Kidney (tissue), 14 donors: ENCODE measurements around the gene KIF12. TPM values are rescaled to one million over a fixed set of nuclear protein-coding genes. Genes with fewer than 3 reads are reported as not detected.

ENCODE experiments used
- DNase-seq, 5 donors: peaks; one replicate each; pipeline ENCODE4 v3.0.0-alpha.2; 2013 to 2020
- FAIRE-seq: peaks from 2 replicates; lab custom pipeline; 2012; peaks lifted over from hg19 to GRCh38; lab: Jason Lieb, UNC
- H3K27ac ChIP-seq, 2 donors: one replicate each; pipeline ENCODE4 v1.7.0; 2013; ENCODE audit warnings: low read depth in 2 of 2, low read length in 2 of 2, inconsistent platforms in 1 of 2
- H3K27me3 ChIP-seq: one replicate; pipeline ENCODE4 v1.7.1; 2013; ENCODE audit warnings: low read length, inconsistent platforms; ENCODE audit not compliant: control insufficient read depth, insufficient read depth
- H3K36me3 ChIP-seq, 3 donors: one replicate each; pipeline versions ENCODE4 v1.7.0 to v1.7.1; 2013; ENCODE audit warnings: low read length in 3 of 3, control low read depth in 1 of 3, inconsistent platforms in 1 of 3; ENCODE audit not compliant: insufficient read depth in 3 of 3, control insufficient read depth in 2 of 3
- H3K4me1 ChIP-seq, 3 donors: one replicate each; pipeline versions ENCODE4 v1.7.0 to v1.7.1; 2013; ENCODE audit warnings: low read length in 3 of 3, inconsistent platforms in 1 of 3, low read depth in 1 of 3; ENCODE audit not compliant: control insufficient read depth in 2 of 3, insufficient read depth in 2 of 3
- H3K4me3 ChIP-seq, 3 donors: one replicate each; pipeline versions ENCODE4 v1.7.0 to v1.8.1; 2013; ENCODE audit warnings: low read length in 3 of 3, control low read depth in 1 of 3, inconsistent platforms in 1 of 3
- H3K9ac ChIP-seq, 3 donors: one replicate each; pipeline versions ENCODE4 v1.7.0 to v1.7.1; 2013; ENCODE audit warnings: low read length in 3 of 3, control low read depth in 1 of 3, inconsistent platforms in 1 of 3
- H3K9me3 ChIP-seq, 3 donors: one replicate each; pipeline versions ENCODE4 v1.7.0 to v1.7.1; 2013; ENCODE audit warnings: low read length in 3 of 3, control low read depth in 1 of 3, inconsistent platforms in 1 of 3; ENCODE audit not compliant: control insufficient read depth in 2 of 3, insufficient read depth in 1 of 3
- CTCF ChIP-seq: IDR thresholded peaks from 3 replicates; pipeline ENCODE4 v1.5.1; 2012; ENCODE audit warnings: mild to moderate bottlenecking, moderate library complexity, borderline replicate concordance; ENCODE audit not compliant: insufficient read depth; ENCODE audit errors: extremely low read depth
- intact Hi-C: fragments of 100-400 bp; cut with DNase I; formaldehyde crosslinking; loops from one replicate; pipeline ENCODE4 v1.11.1; 2022
- polyA plus RNA-seq: library from polyadenylated mRNA; stranded (reverse); fragments of 350-450 nt; fragmentation: Illumina TruSeq; extraction: RNeasy Lipid Tissue Mini Kit (QIAGEN cat#74804); gene quantifications from one replicate; pipeline ENCODE4 v1.2.3, GENCODE V29; 2014; ENCODE audit warnings: low read depth, low replicate concordance; ENCODE audit not compliant: insufficient read depth
- total RNA-seq: library from RNA; stranded (reverse); fragmentation: NEBNext Ultra II Directional; extraction: Animal tissue kit (Norgen Biotek cat#: 25700); gene quantifications from one replicate; pipeline ENCODE4 v1.2.1, GENCODE V29; 2021
- donor health status: control.
- donor health status: control.
- donor health status: control.
- donor health status: control.
- donor health status: control.
- donor health status: DM: yes; HTN: yes; CAD: no.
- donor health status: Normal renal cell carcinoma (clear cell type).

The KIF12 gene
- total and polyA plus RNA-seq, 2 donors from 2014 or later = 155 to 202 TPM

- Histone ChIP-seq H3K9me3 (no peaks in the 10 kb centered on the region), H3K27me3 (no peaks in the 10 kb centered on the region), H3K36me3 (no peaks in the 10 kb centered on the region), H3K9ac (no peak overlapping the region), H3K27ac (peak overlapping the region; percentile 81 to 82), H3K4me3 (no peak overlapping the region), H3K4me1 (peaks cover 0 to 30% (median 24%) of the 10 kb centered on the region in 3 donors)
- FAIRE-seq = no peak
- no peak for TF ChIP-seq CTCF
- no peak for DNase-seq
- intact Hi-C loops = loop anchor here (10.0 kb wide), 1 partner anchor 213 kb away; no protein-coding TSS in a partner anchor
Measured at GRCh38 chr9:114081441-114082016, 17.6 kb downstream of the KIF12 start.

- intact Hi-C loops = loop anchor here (10.0 kb wide), 1 partner anchor 214 kb away; no protein-coding TSS in a partner anchor
- Histone ChIP-seq H3K27me3 (no peaks in the 10 kb centered on the region), H3K9me3 (no peaks in the 10 kb centered on the region), H3K4me1 (peaks cover 0 to 30% (median 24%) of the 10 kb centered on the region in 3 donors), H3K9ac (no peak overlapping the region), H3K36me3 (no peaks in the 10 kb centered on the region), H3K27ac (peak overlapping the region; percentile 81 to 82), H3K4me3 (no peak overlapping the region)
- TF ChIP-seq CTCF = no peak
- FAIRE-seq (peak; percentile 25), DNase-seq (peak; percentile 58 to 90 (median 80))
Measured at GRCh38 chr9:114080773-114081440, 18.2 kb downstream of the KIF12 start.

GRCh38 chr9:114080195-114080772 lies 18.8 kb downstream of the KIF12 start:
- Histone ChIP-seq H3K27ac (peak overlapping the region; percentile 26 to 65), H3K9me3 (no peaks in the 10 kb centered on the region), H3K36me3 (no peaks in the 10 kb centered on the region), H3K4me3 (no peak overlapping the region), H3K9ac (no peak overlapping the region), H3K27me3 (no peaks in the 10 kb centered on the region), H3K4me1 (peaks cover 0 to 30% (median 24%) of the 10 kb centered on the region in 3 donors)
- intact Hi-C loops = loop anchor here (10.0 kb wide), 1 partner anchor 215 kb away; no protein-coding TSS in a partner anchor
- DNase-seq (peak in 1 of 5 donors; percentile 12), FAIRE-seq (no peak)
- no peak for TF ChIP-seq CTCF
